ENCODE measurements around the gene SCOC. TPM values are rescaled to one million over a fixed set of nuclear protein-coding genes. Genes with fewer than 3 reads are reported as not detected.

Gene SCOC
- 45.4 TPM for total RNA-seq
- long read RNA-seq, transcript SCOC-207 (3 exons, 1,838 nt): minor isoform, 5 of 80 reads
- long read RNA-seq, transcript SCOC-211 (4 exons, 1,959 nt): major isoform, 65 of 80 reads
- long read RNA-seq, partial matches to known transcripts: 4 of 80 reads
- long read RNA-seq, other reads (novel, unspliced or antisense): 5 of 80 reads

GRCh38 chr4:140373328-140374129, at the start of gene SCOC:
TSS of gene SCOC (plus strand) at chr4:140373646. CDS start at chr4:140379171, 5,525 bp downstream.
- peaks cover 13% of the 10 kb centered on the region for H3K4me1 ChIP-seq
- no peaks in the 10 kb centered on the region for H3K27me3 ChIP-seq
- intact Hi-C loops (cut with DNase I): no loop called here
- no peaks in the 10 kb centered on the region for H3K9me3 ChIP-seq
- H3K27ac ChIP-seq: peak within 1 kb of the TSS; percentile 82
- DNase-seq: peak; percentile 99
- TF ChIP-seq CTCF (IDR thresholded peaks at IDR 0.05): no peak
- H3K36me3 ChIP-seq: no peaks in the 10 kb centered on the region
- H3K4me3 ChIP-seq: peak within 1 kb of the TSS; percentile 84
- peak; percentile 99 for ATAC-seq

GRCh38 chr4:140326395-140326993, 47.0 kb upstream of the SCOC start:
- H3K4me1 ChIP-seq: no peaks in the 10 kb centered on the region
- no peaks in the 10 kb centered on the region for H3K36me3 ChIP-seq
- H3K9me3 ChIP-seq: no peaks in the 10 kb centered on the region
- TF ChIP-seq CTCF (IDR thresholded peaks at IDR 0.05): peak; percentile 61
- ATAC-seq (peak; percentile 83), DNase-seq (no peak)
- no peak overlapping the region for H3K27ac ChIP-seq
- no peaks in the 10 kb centered on the region for H3K27me3 ChIP-seq
- no peak overlapping the region for H3K4me3 ChIP-seq
- intact Hi-C loops (cut with DNase I): no loop called here

GRCh38 chr4:140330311-140330900, 43.0 kb upstream of the SCOC start:
- DNase-seq (no peak), ATAC-seq (peak; percentile 55)
- Histone ChIP-seq H3K4me1 (no peaks in the 10 kb centered on the region), H3K36me3 (no peaks in the 10 kb centered on the region), H3K9me3 (no peaks in the 10 kb centered on the region), H3K4me3 (no peak overlapping the region), H3K27me3 (no peaks in the 10 kb centered on the region), H3K27ac (no peak overlapping the region)
- intact Hi-C loops (cut with DNase I): no loop called here
- TF ChIP-seq CTCF (IDR thresholded peaks at IDR 0.05): peak; percentile 53

GRCh38 chr4:140331245-140331644, 42.2 kb upstream of the SCOC start:
- intact Hi-C loops (cut with DNase I): no loop called here
- H3K27ac ChIP-seq: no peak overlapping the region
- H3K36me3 ChIP-seq: no peaks in the 10 kb centered on the region
- no peaks in the 10 kb centered on the region for H3K4me1 ChIP-seq
- no peak overlapping the region for H3K4me3 ChIP-seq
- no peaks in the 10 kb centered on the region for H3K27me3 ChIP-seq
- H3K9me3 ChIP-seq: no peaks in the 10 kb centered on the region
- no peak for TF ChIP-seq CTCF (IDR thresholded peaks at IDR 0.05)
- ATAC-seq (peak; percentile 31), DNase-seq (no peak)

- no peak for ATAC-seq
- H3K36me3 ChIP-seq: no peaks in the 10 kb centered on the region
- H3K27me3 ChIP-seq: no peaks in the 10 kb centered on the region
- no peak for TF ChIP-seq CTCF (IDR thresholded peaks at IDR 0.05)
- H3K4me3 ChIP-seq: no peak overlapping the region
- no peaks in the 10 kb centered on the region for H3K9me3 ChIP-seq
- no peaks in the 10 kb centered on the region for H3K4me1 ChIP-seq
- no peak for DNase-seq
- intact Hi-C loops (cut with DNase I): no loop called here
- no peak overlapping the region for H3K27ac ChIP-seq
Measured at GRCh38 chr4:140331876-140332275, 41.6 kb upstream of the SCOC start.

All from upper lobe of right lung (tissue), 1 donor.